GM12891 (cell line): ENCODE results near the gene TMEM169.

ENCODE experiments used
- DNase-seq: peaks from one replicate; pipeline ENCODE4 v3.0.0; 2011; ENCODE audit warnings: low spot score; ENCODE audit not compliant: insufficient read length
- FAIRE-seq: peaks from 2 replicates; lab custom pipeline; 2011; peaks lifted over from hg19 to GRCh38; lab: Jason Lieb, UNC
- PAX5 ChIP-seq: IDR thresholded peaks from 2 replicates; pipeline ENCODE4 v1.6.1; 2011; ENCODE audit warnings: low read length, moderate library complexity, mild to moderate bottlenecking; ENCODE audit not compliant: insufficient read depth, severe bottlenecking
- POLR2A ChIP-seq: IDR thresholded peaks from 2 replicates; pipeline ENCODE4 v1.6.1; 2011; ENCODE audit warnings: low read depth, low read length, control low read depth
- POLR2AphosphoS5 ChIP-seq: IDR thresholded peaks from 2 replicates; pipeline ENCODE4 v1.6.1; 2011; ENCODE audit warnings: low read depth, low read length, control low read depth
- POU2F2 ChIP-seq: IDR thresholded peaks from 2 replicates; pipeline ENCODE4 v1.6.1; 2011; ENCODE audit warnings: low read depth, mild to moderate bottlenecking, control low read depth, low read length, moderate library complexity
- SPI1 ChIP-seq: IDR thresholded peaks from 2 replicates; pipeline ENCODE4 v1.6.1; 2011; ENCODE audit warnings: low read depth, low read length, control low read depth
- TAF1 ChIP-seq: IDR thresholded peaks from 2 replicates; pipeline ENCODE4 v1.6.1; 2011; ENCODE audit warnings: low read depth, low read length, control low read depth

Gene TMEM169

DNA sequence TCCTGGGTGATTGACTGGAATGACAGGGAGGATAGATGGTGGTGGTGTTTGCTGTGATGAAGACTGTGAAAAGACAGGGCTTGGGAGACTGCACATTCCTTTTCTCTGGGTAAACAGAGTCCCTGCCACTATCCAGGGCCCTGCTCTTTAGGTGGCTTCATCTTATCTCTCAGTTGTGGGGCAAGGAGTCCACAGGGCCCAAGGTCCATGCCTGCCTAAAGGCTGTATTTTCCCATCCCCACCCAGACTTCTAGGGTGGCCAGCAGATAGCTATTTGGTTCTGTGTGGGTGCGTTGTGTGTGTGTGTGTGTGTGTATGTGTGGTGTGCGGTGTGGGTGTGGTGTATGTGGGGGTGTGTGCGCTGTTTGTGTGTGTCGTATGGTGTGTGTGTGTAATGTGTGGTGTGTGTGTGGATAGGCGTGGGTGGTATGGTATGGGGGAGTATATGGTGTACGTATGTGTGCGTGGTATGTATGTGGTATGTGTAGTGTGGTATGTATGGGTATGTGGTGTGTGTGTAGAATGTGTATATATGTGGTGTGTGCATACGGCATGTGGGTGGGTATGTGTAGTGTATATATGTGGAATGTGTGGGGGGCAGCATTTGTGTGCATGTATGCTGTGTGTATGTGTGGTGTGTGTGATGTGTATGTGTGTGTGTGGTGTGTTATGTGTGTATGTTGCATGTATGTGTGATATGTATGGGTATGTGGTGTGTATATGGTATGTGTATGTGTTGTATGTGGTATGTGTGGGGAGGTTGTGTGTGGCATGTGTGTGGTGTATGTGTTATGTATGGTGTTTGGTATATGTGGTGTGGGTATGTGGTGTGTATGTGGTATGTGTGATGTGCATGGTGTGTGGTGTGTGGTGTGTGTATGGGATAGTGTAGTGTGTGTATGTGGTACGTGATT lies 17.0 kb downstream of the TMEM169 start:
- no peak for DNase-seq
- FAIRE-seq = peak; percentile 91
- TF ChIP-seq SPI1 (no peak), TAF1 (no peak), POLR2AphosphoS5 (no peak), POLR2A (no peak), POU2F2 (no peak), PAX5 (no peak)

DNA sequence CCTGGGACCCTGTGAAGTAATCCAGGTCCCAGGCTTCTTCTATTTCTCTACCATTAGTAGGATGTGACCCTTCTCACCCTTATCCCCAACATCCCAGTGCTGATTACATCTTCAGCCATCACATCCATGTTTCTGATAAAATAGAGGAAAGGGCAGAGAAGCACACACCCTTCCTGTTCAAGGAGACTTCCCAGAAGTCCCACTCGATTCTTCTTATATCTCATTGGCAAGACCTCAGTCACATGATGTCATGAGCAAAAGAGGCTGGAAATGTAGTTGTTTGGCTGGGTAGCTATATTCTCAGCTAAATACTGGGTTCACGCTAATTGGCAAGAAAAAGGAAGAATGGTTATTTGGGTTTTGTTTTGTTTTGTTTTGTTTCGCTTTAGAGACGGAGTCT lies 19.4 kb downstream of the TMEM169 start:
- FAIRE-seq (no peak), DNase-seq (no peak)
- TF ChIP-seq POU2F2 (no peak), POLR2AphosphoS5 (no peak), SPI1 (no peak), TAF1 (no peak), POLR2A (no peak), PAX5 (no peak)

DNA sequence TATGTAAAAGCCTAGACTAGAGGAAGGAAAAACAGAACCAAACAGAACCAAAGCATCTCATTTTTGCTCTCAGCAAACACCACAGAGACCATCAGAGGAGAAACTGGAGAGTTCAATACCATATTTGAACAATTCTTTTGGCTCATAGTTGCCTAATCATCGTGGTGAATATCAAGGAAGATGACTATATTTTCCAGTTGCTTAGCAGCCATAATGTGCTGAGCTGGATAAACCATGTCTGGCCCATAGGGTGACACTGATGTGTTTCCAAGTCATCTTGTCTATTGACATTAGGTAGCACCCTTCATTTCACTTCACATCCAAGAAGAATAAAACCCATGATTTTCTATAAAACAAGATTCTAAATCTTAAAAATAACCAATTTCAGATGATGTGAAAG lies 21.5 kb downstream of the TMEM169 start:
- no peak for TF ChIP-seq SPI1
- no peak for TF ChIP-seq TAF1
- no peak for TF ChIP-seq POU2F2
- TF ChIP-seq PAX5 = no peak
- no peak for TF ChIP-seq POLR2AphosphoS5
- TF ChIP-seq POLR2A = no peak
- DNase-seq (no peak), FAIRE-seq (no peak)

DNA sequence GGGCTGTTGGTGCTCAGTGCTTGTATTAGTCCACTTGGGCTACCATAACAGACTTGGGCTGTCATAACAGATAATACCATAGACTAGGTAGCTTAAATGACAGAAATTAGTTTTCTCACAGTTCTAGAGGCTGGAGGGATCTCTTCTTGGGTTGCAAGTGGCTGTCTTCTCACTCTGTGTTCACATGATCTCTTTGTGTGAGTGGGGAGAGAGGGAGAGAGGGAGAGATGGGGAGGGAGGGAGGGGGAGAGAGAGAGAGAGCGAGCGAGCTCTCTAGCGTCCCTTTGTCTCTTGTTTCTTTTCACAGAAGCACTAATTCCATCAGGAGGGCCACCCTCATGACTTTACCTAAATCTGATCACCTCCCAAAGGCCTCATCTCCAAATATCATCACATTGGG lies 23.0 kb downstream of the TMEM169 start:
- TF ChIP-seq POU2F2 = no peak
- no peak for TF ChIP-seq POLR2AphosphoS5
- no peak for TF ChIP-seq TAF1
- TF ChIP-seq PAX5 = no peak
- no peak for TF ChIP-seq POLR2A
- TF ChIP-seq SPI1 = no peak
- no peak for FAIRE-seq
- DNase-seq = no peak

DNA sequence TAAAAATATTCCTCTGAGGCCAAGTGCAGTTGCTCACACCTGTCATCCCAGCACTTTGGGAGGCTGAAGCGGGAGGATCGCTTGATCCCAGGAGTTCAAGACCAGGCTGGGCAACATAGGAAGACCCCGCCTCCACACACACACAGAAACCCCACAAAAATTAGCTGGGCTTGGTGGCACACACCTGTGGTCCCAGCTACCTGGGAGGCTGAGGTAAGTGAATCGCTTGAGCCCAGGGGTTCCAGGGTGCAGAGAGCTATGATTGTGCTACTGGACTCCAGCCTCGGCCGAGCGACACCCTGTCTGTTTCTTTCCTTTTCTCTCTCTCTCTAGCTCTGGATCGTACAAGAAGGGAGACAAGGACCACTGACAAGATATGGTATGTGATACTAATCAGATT lies 25.6 kb downstream of the TMEM169 start:
- FAIRE-seq (no peak), DNase-seq (no peak)
- TF ChIP-seq POLR2AphosphoS5 = no peak
- TF ChIP-seq TAF1 = no peak
- TF ChIP-seq PAX5 = no peak
- no peak for TF ChIP-seq POLR2A
- no peak for TF ChIP-seq SPI1
- TF ChIP-seq POU2F2 = no peak

DNA sequence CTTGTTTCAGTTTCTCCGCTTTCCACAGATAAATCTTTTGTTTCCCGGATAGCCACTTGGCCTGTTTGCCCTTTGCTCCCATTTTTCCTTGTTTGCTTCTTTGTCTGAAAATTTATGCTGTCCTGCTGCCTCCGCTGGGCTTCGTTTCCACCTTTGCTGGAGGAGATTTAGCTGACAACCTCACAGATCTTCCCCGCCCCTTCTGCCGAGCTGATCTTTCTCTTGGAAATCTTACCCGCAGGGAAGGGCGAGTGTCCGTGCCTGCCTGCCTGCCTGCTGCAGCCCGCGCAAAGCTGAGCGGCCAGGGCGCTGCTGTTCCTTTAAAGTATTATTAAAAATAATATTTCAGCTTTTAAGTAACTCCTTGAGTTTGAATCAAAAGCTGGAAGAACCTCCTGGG lies 26.0 kb downstream of the TMEM169 start:
- DNase-seq (no peak), FAIRE-seq (no peak)
- TF ChIP-seq POLR2AphosphoS5 = no peak
- TF ChIP-seq PAX5 = no peak
- no peak for TF ChIP-seq TAF1
- no peak for TF ChIP-seq POU2F2
- TF ChIP-seq POLR2A = no peak
- TF ChIP-seq SPI1 = no peak

DNA sequence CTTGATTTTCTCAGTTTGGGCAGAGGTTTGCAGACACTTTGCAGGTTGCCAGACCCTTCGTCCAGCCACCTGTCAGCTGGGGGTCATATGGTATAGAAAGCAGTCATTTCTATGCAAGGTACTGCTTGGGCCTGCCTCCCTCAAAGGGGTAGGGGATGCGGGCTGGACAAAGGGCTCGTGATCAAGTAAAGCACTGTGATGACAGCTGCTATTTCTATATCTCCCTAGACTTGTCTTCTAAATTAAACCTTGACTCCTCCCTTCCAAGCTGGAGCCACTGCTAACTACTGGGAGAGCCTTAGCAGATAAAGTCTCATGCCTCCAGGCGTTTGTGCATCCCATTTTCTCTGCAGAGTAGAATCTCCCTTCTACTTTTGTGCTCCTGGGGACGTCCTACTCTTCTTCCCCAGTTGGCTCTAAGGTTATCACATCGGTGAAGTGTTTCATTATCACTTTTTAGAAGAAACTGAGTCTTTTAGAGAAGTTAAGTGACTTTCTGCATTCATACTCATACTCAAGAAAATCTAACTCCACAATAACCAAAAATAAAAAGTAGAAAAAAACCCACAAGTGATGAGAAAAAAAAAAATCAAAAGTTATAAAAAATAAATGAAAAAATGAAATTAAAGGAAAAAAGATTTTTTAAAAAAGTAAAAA lies 26.7 kb downstream of the TMEM169 start:
- DNase-seq (no peak), FAIRE-seq (no peak)
- TF ChIP-seq SPI1 (no peak), POLR2AphosphoS5 (no peak; the same call in 1 of the 2 replicates), POLR2A (no peak), PAX5 (no peak), POU2F2 (no peak), TAF1 (no peak)

DNA sequence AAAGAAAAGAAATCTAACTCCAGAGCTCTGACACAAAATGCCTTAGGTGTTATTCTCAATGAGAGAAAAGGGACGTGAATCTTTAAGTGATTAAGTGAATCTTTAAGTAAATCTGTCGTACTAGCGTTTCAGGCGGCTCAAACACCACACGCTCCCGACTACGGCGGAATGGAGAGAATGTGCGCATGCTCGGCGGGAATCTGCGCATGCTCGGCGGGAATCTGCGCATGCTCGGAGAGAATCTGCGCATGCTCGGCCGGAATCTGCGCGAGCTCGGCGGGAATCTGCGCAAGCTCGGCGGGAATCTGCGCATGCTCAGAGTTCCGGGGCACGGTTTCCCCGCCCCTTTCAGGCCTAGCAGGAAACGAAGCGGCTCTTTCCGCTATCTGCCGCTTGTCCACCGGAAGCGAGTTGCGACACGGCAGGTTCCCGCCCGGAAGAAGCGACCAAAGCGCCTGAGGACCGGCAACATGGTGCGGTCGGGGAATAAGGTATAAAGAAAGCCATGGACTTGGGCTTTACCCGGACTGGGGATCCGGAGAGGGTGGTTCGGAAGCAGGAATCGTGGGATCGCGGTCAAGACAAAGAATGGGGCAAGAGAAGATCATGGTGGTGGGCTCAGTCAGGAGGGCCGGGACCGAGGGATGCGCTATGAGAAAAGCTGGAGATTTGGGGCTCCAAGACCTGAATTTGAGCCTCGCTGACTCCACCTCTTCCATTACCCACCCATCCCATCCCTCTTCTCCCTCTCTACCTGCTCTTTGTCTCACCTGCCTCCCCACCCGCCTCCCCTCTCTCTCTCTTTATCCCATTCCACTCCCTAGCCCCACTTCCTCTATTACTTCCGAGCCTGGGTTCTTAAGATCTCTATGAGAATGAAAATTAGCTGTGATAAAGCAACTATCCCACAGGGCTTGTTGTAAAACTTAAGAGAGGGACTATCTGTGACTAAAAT lies 27.5 kb downstream of the TMEM169 start, which contains the start of gene XRCC5:
XRCC5 (plus strand) TSS at position 382 of the 955 bp plus-strand sequence; CDS start at position 471, 89 bp downstream.
- TF ChIP-seq POLR2A = peak; percentile 90
- TF ChIP-seq SPI1 = peak; percentile 57
- TF ChIP-seq TAF1 = peak; percentile 77
- peak; percentile 11 for TF ChIP-seq PAX5
- peak; percentile 54; the same call in 1 of the 2 replicates for TF ChIP-seq POU2F2
- peak; percentile 97 for TF ChIP-seq POLR2AphosphoS5
- FAIRE-seq (peak; percentile 98), DNase-seq (peak; percentile 53)
